ACC112 (cell line): ENCODE measurements around the gene ADAMTS17.

Source experiments
- H2AFZ ChIP-seq: fragments of 200-600 bp; sonication (generic); one replicate; pipeline ENCODE4 v1.6.0; 2017; ENCODE audit warnings: antibody characterized with exemption, low read length; ENCODE audit not compliant: unreplicated experiment
- H3K27ac ChIP-seq: fragments of 200-600 bp; sonication (generic); 2 replicates; pipeline ENCODE4 v1.5.1; 2014; ENCODE audit warnings: low read depth, mild to moderate bottlenecking, antibody characterized with exemption, low read length, moderate library complexity
- H3K27me3 ChIP-seq: fragments of 200-600 bp; sonication (generic); 2 replicates; pipeline ENCODE4 v1.6.1; 2014; ENCODE audit warnings: mild to moderate bottlenecking, antibody characterized with exemption, low read length, moderate library complexity, mixed read lengths; ENCODE audit not compliant: insufficient read depth
- H3K36me3 ChIP-seq: fragments of 200-600 bp; sonication (generic); 2 replicates; pipeline ENCODE4 v1.6.1; 2016; ENCODE audit warnings: mild to moderate bottlenecking, antibody characterized with exemption, low read length, moderate library complexity, mixed read lengths; ENCODE audit not compliant: insufficient read depth
- H3K4me1 ChIP-seq: fragments of 200-600 bp; sonication (generic); one replicate; pipeline ENCODE4 v1.6.1; 2016; ENCODE audit warnings: low read length, mixed read lengths; ENCODE audit not compliant: insufficient read depth, unreplicated experiment, control insufficient read depth
- H3K4me3 ChIP-seq: fragments of 200-600 bp; sonication (generic); 2 replicates; pipeline ENCODE4 v1.5.1; 2014; ENCODE audit warnings: mild to moderate bottlenecking, low read depth, low read length
- H3K79me2 ChIP-seq: fragments of 200-600 bp; sonication (generic); one replicate; pipeline ENCODE4 v1.6.0; 2016; ENCODE audit warnings: low read length; ENCODE audit not compliant: control insufficient read depth, unreplicated experiment, insufficient read depth

Gene ADAMTS17

GRCh38 chr15:100053474-100054121 lies 288.2 kb downstream of the ADAMTS17 start:
- no peak overlapping the region for H2AFZ ChIP-seq
- H3K4me1 ChIP-seq, result no peaks in the 10 kb centered on the region
- no peak overlapping the region for H3K27ac ChIP-seq
- no peaks in the 10 kb centered on the region for H3K27me3 ChIP-seq
- H3K36me3 ChIP-seq, result no peaks in the 10 kb centered on the region
- H3K79me2 ChIP-seq, result no peaks in the 10 kb centered on the region
- H3K4me3 ChIP-seq, result no peak overlapping the region

DNA sequence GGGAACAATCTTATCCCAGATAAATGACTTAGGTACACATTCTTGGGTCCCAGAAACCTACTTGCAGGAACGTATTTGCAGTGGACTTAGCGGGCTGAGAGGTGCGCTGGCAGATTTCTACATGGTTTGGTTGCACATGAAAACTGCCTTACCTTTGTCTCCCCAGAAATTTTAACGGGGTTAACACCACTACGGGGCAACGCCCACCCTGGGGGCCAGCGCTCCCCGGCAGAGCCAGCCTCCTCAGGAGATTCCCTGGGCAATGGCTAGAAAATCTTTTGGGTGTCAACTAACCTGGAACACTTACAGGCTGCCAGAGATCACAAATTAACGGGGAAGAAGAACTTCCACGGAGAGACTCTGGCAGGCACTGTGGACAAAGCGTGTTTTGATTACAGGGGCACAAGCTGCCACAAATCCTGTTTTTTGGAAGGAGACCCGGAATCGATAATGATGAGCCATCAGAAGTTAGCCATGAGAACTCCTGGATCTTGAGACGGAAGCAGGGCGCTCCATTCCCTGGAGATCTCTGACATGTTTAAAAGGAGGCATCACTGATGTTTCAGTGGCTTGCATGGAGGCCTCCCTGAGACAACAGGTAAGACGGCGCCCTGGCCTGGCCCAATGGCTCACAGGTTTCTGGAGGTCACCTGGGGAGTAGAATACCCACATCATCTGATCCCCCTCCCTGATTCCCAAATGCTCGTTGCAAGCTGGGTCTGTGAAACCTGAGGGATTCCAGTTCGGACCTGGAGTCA lies 288.9 kb downstream of the ADAMTS17 start:
- no peak overlapping the region for H2AFZ ChIP-seq
- H3K27ac ChIP-seq, result no peak overlapping the region
- H3K79me2 ChIP-seq, result no peaks in the 10 kb centered on the region
- H3K4me3 ChIP-seq, result no peak overlapping the region
- no peaks in the 10 kb centered on the region for H3K4me1 ChIP-seq
- no peaks in the 10 kb centered on the region for H3K27me3 ChIP-seq
- no peaks in the 10 kb centered on the region for H3K36me3 ChIP-seq

DNA sequence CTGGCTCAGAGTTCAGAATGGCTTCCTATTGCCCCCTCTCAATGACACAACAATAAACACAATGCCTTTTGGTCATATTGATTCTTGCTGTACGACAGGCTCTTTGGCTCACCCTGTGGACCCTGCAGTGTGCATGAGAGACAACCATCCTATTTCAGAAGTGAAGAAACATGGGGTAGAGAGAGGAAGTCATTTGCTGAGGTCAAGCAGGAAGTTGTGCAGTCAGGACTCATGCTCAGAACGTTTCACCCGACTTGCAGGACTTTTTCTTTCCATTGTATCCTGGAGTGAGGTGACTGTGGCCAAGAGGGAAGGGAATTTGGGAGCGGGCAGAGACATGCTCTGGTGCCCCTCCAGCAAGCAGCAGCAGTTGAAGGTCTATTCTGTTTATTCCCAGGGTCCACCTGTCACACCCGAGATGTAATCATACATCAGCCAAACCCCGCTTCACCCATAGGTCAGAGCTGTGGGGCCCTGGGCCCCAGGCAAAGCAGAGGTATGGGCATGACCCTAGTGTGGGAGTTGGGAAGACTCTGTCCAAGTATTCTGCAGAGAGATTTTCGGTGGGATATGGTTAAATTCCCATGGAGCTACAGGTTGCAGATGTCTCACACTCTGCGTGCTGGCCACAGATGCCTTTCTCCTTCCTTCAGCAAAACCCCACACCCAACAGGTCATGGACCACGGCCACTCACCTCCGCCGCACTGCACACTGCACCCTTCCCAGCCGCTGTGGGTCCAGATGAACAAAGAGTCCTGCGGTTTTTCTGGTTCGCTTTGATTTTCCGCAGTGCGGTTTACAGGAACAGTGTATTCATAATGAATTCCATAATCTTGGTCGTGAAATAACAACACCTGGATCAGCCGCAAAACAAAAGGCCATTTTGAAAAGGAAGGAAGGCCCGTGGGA lies 290.6 kb downstream of the ADAMTS17 start:
- no peaks in the 10 kb centered on the region for H3K27me3 ChIP-seq
- no peaks in the 10 kb centered on the region for H3K36me3 ChIP-seq
- no peak overlapping the region for H2AFZ ChIP-seq
- H3K27ac ChIP-seq, result no peak overlapping the region
- no peak overlapping the region for H3K4me3 ChIP-seq
- H3K4me1 ChIP-seq, result no peaks in the 10 kb centered on the region
- H3K79me2 ChIP-seq, result no peaks in the 10 kb centered on the region

GRCh38 chr15:100049936-100050876 lies 291.6 kb downstream of the ADAMTS17 start:
- no peak overlapping the region for H2AFZ ChIP-seq
- no peak overlapping the region for H3K27ac ChIP-seq

GRCh38 chr15:100049483-100049882 lies 292.3 kb downstream of the ADAMTS17 start:
- no peaks in the 10 kb centered on the region for H3K79me2 ChIP-seq
- H3K27me3 ChIP-seq, result no peaks in the 10 kb centered on the region
- no peaks in the 10 kb centered on the region for H3K4me1 ChIP-seq
- H3K4me3 ChIP-seq, result no peak overlapping the region
- H3K36me3 ChIP-seq, result no peaks in the 10 kb centered on the region
- no peak overlapping the region for H2AFZ ChIP-seq
- H3K27ac ChIP-seq, result no peak overlapping the region

More at GRCh38 chr15:100049936-100050876, 291.6 kb downstream of the ADAMTS17 start:
- no peaks in the 10 kb centered on the region for H3K4me1 ChIP-seq
- H3K79me2 ChIP-seq, result no peaks in the 10 kb centered on the region
- no peaks in the 10 kb centered on the region for H3K36me3 ChIP-seq
- H3K27me3 ChIP-seq, result no peaks in the 10 kb centered on the region
- no peak overlapping the region for H3K4me3 ChIP-seq

DNA sequence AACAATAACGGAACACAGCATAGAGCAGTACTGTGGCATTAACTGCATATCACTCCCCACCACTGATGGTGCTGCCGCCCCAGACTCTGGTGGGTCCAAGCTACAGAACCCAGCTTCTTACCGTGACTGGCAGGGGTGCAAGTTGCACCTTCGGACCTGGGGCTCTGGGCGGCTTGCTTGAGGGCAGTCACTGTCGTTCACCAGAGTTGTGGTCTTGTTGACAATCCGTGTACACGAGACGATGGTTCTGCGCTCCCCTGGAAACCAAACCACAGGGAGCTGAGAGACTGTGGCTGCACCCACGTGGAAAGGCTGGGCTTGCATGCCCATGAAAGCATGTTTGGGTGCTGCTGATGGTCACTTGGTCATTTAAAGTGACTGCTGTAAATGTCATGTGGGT lies 293.0 kb downstream of the ADAMTS17 start:
- Histone ChIP-seq H3K4me1 (no peaks in the 10 kb centered on the region), H3K79me2 (no peaks in the 10 kb centered on the region), H2AFZ (no peak overlapping the region), H3K4me3 (no peak overlapping the region), H3K27ac (no peak overlapping the region), H3K36me3 (no peaks in the 10 kb centered on the region), H3K27me3 (no peaks in the 10 kb centered on the region)

- peak overlapping the region; percentile 14 for H2AFZ ChIP-seq
- no peak overlapping the region for H3K4me3 ChIP-seq
- H3K27me3 ChIP-seq, result no peaks in the 10 kb centered on the region
- no peaks in the 10 kb centered on the region for H3K4me1 ChIP-seq
- H3K27ac ChIP-seq, result no peak overlapping the region
- H3K36me3 ChIP-seq, result no peaks in the 10 kb centered on the region
- H3K79me2 ChIP-seq, result no peaks in the 10 kb centered on the region
Measured at GRCh38 chr15:100043692-100044091, 298.1 kb downstream of the ADAMTS17 start.

GRCh38 chr15:100043068-100043641 lies 298.6 kb downstream of the ADAMTS17 start:
- no peaks in the 10 kb centered on the region for H3K36me3 ChIP-seq
- no peak overlapping the region for H2AFZ ChIP-seq
- no peak overlapping the region for H3K4me3 ChIP-seq
- no peak overlapping the region for H3K27ac ChIP-seq
- no peaks in the 10 kb centered on the region for H3K79me2 ChIP-seq
- H3K4me1 ChIP-seq, result no peaks in the 10 kb centered on the region
- no peaks in the 10 kb centered on the region for H3K27me3 ChIP-seq

- Histone ChIP-seq H3K27ac (no peak overlapping the region), H3K4me3 (no peak overlapping the region), H3K27me3 (no peaks in the 10 kb centered on the region), H2AFZ (no peak overlapping the region), H3K36me3 (no peaks in the 10 kb centered on the region), H3K79me2 (no peaks in the 10 kb centered on the region), H3K4me1 (no peaks in the 10 kb centered on the region)
Measured at GRCh38 chr15:100042558-100042957, 299.2 kb downstream of the ADAMTS17 start.
